ENCODE data around the gene C19orf38. TPM values are rescaled to one million over a fixed set of nuclear protein-coding genes. Genes with fewer than 3 reads are reported as not detected.

The C19orf38 gene
- total and polyA plus RNA-seq, 9 of the 15 experiments (the other 6 are each of a cell fraction or from before 2014, with no cell fraction given): 0.14 to 0.18 TPM; not detected in 7

GRCh38 chr19:10820173-10820572 is 28.0 kb upstream of the C19orf38 start (continued):
- TF ChIP-seq, protein P1, sequence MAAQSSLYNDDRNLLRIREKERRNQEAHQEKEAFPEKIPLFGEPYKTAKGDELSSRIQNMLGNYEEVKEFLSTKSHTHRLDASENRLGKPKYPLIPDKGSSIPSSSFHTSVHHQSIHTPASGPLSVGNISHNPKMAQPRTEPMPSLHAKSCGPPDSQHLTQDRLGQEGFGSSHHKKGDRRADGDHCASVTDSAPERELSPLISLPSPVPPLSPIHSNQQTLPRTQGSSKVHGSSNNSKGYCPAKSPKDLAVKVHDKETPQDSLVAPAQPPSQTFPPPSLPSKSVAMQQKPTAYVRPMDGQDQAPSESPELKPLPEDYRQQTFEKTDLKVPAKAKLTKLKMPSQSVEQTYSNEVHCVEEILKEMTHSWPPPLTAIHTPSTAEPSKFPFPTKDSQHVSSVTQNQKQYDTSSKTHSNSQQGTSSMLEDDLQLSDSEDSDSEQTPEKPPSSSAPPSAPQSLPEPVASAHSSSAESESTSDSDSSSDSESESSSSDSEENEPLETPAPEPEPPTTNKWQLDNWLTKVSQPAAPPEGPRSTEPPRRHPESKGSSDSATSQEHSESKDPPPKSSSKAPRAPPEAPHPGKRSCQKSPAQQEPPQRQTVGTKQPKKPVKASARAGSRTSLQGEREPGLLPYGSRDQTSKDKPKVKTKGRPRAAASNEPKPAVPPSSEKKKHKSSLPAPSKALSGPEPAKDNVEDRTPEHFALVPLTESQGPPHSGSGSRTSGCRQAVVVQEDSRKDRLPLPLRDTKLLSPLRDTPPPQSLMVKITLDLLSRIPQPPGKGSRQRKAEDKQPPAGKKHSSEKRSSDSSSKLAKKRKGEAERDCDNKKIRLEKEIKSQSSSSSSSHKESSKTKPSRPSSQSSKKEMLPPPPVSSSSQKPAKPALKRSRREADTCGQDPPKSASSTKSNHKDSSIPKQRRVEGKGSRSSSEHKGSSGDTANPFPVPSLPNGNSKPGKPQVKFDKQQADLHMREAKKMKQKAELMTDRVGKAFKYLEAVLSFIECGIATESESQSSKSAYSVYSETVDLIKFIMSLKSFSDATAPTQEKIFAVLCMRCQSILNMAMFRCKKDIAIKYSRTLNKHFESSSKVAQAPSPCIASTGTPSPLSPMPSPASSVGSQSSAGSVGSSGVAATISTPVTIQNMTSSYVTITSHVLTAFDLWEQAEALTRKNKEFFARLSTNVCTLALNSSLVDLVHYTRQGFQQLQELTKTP (IDR thresholded peaks at IDR 0.05; ENCODE audit: low read depth in 1 of 2, partially characterized antibody in 2 of 2): no peak
- TF ChIP-seq RAD21 (CRISPR knock-in tag; conservative IDR thresholded peaks at IDR 0.05 in 1 of 2, IDR thresholded peaks at IDR 0.05 in 1 of 2) (peak in 1 of 2 experiments; percentile 49; a peak in 2 of 4 replicates), REST (IDR thresholded peaks at IDR 0.05; ENCODE audit: borderline replicate concordance) (peak; percentile 21; the same call in 1 of the 2 replicates), REST (CRISPR knock-in tag; IDR thresholded peaks at IDR 0.05; ENCODE audit: low read depth) (no peak), BACH1 (tag; IDR thresholded peaks at IDR 0.05) (no peak), GTF2A2 (tag; IDR thresholded peaks at IDR 0.05) (no peak), PCBP1 (IDR thresholded peaks at IDR 0.05; ENCODE audit: low read depth, low read length, poor library complexity, severe bottlenecking) (no peak)
- TF ChIP-seq, protein P2, sequence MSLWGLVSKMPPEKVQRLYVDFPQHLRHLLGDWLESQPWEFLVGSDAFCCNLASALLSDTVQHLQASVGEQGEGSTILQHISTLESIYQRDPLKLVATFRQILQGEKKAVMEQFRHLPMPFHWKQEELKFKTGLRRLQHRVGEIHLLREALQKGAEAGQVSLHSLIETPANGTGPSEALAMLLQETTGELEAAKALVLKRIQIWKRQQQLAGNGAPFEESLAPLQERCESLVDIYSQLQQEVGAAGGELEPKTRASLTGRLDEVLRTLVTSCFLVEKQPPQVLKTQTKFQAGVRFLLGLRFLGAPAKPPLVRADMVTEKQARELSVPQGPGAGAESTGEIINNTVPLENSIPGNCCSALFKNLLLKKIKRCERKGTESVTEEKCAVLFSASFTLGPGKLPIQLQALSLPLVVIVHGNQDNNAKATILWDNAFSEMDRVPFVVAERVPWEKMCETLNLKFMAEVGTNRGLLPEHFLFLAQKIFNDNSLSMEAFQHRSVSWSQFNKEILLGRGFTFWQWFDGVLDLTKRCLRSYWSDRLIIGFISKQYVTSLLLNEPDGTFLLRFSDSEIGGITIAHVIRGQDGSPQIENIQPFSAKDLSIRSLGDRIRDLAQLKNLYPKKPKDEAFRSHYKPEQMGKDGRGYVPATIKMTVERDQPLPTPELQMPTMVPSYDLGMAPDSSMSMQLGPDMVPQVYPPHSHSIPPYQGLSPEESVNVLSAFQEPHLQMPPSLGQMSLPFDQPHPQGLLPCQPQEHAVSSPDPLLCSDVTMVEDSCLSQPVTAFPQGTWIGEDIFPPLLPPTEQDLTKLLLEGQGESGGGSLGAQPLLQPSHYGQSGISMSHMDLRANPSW (CRISPR knock-in tag; IDR thresholded peaks at IDR 0.05): peak; percentile 84; the same call in 1 of the 2 replicates

All from K562 (cell line).